PC-9 (cell line): ENCODE data around the gene GAL3ST3. TPM values are rescaled to one million over a fixed set of nuclear protein-coding genes. Genes with fewer than 3 reads are reported as not detected.
A peak's percentile ranks its signal among the peaks of the same experiment; 100 is the strongest.

Experiments used
- BruUV-seq: library from RNA; stranded (reverse); fragments of 400-500 nt; replicated peaks from 2 replicates; lab custom pipeline; 2021; lab: Mats Ljungman, UMichigan
- CTCF ChIA-PET: fragments of 300-600 bp; sonication (Branson Sonifier 250); formaldehyde crosslinking; loops from one replicate; lab custom pipeline; 2022; ENCODE audit warnings: antibody characterized with exemption; lab: Charles Lee
- POLR2A ChIA-PET: fragments of 300-600 bp; sonication (Branson Sonifier 250); formaldehyde crosslinking; loops from one replicate; lab custom pipeline; 2022; ENCODE audit warnings: antibody characterized with exemption; ENCODE audit not compliant: unreplicated experiment; lab: Charles Lee
- DNase-seq, 2 experiments: peaks; one replicate each; pipeline versions ENCODE4 v3.0.0 to v3.0.0-alpha.2; 2015 to 2022; ENCODE audit warnings: mixed read lengths in 1 of 2
- H2AFZ ChIP-seq: fragments of 200-600 bp; sonication (generic); 2 replicates; pipeline ENCODE4 v1.8.1; 2017; ENCODE audit warnings: antibody characterized with exemption
- H3F3A ChIP-seq: fragments of 200-600 bp; sonication (generic); 2 replicates; pipeline ENCODE4 v1.8.1; 2017; ENCODE audit warnings: antibody characterized with exemption, mild to moderate bottlenecking, low read depth; ENCODE audit not compliant: insufficient read depth
- H3K27ac ChIP-seq: fragments of 200-600 bp; sonication (generic); 2 replicates; pipeline ENCODE4 v1.6.1; 2016; ENCODE audit warnings: mixed run types
- H3K27me3 ChIP-seq: fragments of 200-600 bp; sonication (generic); 2 replicates; pipeline ENCODE4 v1.6.1; 2016; ENCODE audit warnings: low read depth, mixed run types; ENCODE audit not compliant: insufficient read depth
- H3K36me3 ChIP-seq: fragments of 200-600 bp; sonication (generic); 2 replicates; pipeline ENCODE4 v1.6.1; 2016; ENCODE audit warnings: low read depth, mixed run types
- H3K4me1 ChIP-seq: fragments of 200-600 bp; sonication (generic); replicated peaks from 2 replicates; pipeline ENCODE4 v1.6.1; 2016; ENCODE audit warnings: mixed run types; ENCODE audit not compliant: insufficient read depth
- H3K4me2 ChIP-seq: fragments of 200-600 bp; sonication (generic); 2 replicates; pipeline ENCODE4 v1.6.1; 2017; ENCODE audit warnings: mixed run types
- H3K4me3 ChIP-seq: fragments of 200-600 bp; sonication (generic); 2 replicates; pipeline ENCODE4 v1.6.1; 2016; ENCODE audit warnings: mixed run types
- H3K79me2 ChIP-seq: fragments of 200-600 bp; sonication (generic); 2 replicates; pipeline ENCODE4 v1.6.1; 2017; ENCODE audit warnings: low read depth, mixed run types
- H3K9me2 ChIP-seq: fragments of 200-600 bp; sonication (generic); 2 replicates; pipeline ENCODE4 v1.8.1; 2017; ENCODE audit warnings: mild to moderate bottlenecking; ENCODE audit not compliant: insufficient read depth
- H3K9me3 ChIP-seq: fragments of 200-600 bp; sonication (generic); 2 replicates; pipeline ENCODE4 v1.8.1; 2016; ENCODE audit warnings: low read depth; ENCODE audit not compliant: insufficient read depth
- H4K20me1 ChIP-seq: fragments of 200-600 bp; sonication (generic); 2 replicates; pipeline ENCODE4 v1.8.1; 2017; ENCODE audit not compliant: insufficient read depth
- EZH2 ChIP-seq: fragments of 200-600 bp; sonication (generic); IDR thresholded peaks from 2 replicates; pipeline ENCODE4 v1.8.0; 2017; ENCODE audit warnings: antibody characterized with exemption, low read depth
- intact Hi-C: fragments of 100-400 bp; cut with micrococcal nuclease; formaldehyde crosslinking; loops from one replicate; pipeline ENCODE4 v1.10.0; 2022; ENCODE audit not compliant: unreplicated experiment
- total RNA-seq: library from RNA; stranded (reverse); gene quantifications from 2 replicates; pipeline ENCODE4 v1.2.3, GENCODE V29; 2021
- TF ChIP-seq, protein P1 (sequence below): fragments of 200-600 bp; sonication (generic); conservative IDR thresholded peaks from 2 replicates; pipeline ENCODE4 v1.6.1; 2017; ENCODE audit warnings: mixed run types, antibody characterized with exemption, mild to moderate bottlenecking, moderate library complexity

Gene GAL3ST3
- total RNA-seq, 1 experiment from 2014 or later: not detected

DNA sequence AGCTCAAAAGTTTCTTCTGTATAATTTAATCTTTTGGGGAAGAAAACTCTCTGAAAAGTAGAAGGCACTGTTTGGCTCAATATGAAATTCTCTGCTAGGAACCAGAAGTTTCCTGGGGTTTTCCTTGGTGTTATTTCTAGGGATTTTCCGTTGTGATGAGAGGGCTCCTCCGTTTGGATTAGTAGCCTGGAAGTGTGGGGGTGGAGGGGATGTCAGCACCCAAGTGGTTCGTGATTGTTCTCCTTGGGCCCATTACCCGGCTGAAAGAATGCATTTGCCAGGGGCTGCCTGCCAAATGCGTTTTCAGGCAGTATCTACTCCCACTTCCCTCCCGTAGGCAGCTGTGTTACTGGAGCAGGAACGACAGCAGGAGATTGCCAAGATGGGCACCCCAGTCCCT, 7.5 kb upstream of the GAL3ST3 start:
- H3K4me2 ChIP-seq: no peak overlapping the region
- H3K27ac ChIP-seq: no peak overlapping the region
- no peak for DNase-seq
- H3K9me2 ChIP-seq: no peaks in the 10 kb centered on the region
- peaks cover 33% of the 10 kb centered on the region for H3F3A ChIP-seq
- peaks cover 38% of the 10 kb centered on the region for H3K79me2 ChIP-seq
- H3K4me3 ChIP-seq: no peak overlapping the region
- ChIA-PET POLR2A (interaction anchor here (0.7 kb wide), 1 partner anchor 40 kb away, joined by 4 read pairs; no protein-coding TSS in a partner anchor), CTCF (interaction anchor here (0.6 kb wide), 2 partner anchors 354 to 507 kb away, joined by 6 to 7 read pairs; no protein-coding TSS in a partner anchor)
- H2AFZ ChIP-seq: no peak overlapping the region
- peaks cover 11% of the 10 kb centered on the region; the same call in 1 of the 2 replicates for H4K20me1 ChIP-seq
- no peak for TF ChIP-seq EZH2
- TF ChIP-seq, protein P1, sequence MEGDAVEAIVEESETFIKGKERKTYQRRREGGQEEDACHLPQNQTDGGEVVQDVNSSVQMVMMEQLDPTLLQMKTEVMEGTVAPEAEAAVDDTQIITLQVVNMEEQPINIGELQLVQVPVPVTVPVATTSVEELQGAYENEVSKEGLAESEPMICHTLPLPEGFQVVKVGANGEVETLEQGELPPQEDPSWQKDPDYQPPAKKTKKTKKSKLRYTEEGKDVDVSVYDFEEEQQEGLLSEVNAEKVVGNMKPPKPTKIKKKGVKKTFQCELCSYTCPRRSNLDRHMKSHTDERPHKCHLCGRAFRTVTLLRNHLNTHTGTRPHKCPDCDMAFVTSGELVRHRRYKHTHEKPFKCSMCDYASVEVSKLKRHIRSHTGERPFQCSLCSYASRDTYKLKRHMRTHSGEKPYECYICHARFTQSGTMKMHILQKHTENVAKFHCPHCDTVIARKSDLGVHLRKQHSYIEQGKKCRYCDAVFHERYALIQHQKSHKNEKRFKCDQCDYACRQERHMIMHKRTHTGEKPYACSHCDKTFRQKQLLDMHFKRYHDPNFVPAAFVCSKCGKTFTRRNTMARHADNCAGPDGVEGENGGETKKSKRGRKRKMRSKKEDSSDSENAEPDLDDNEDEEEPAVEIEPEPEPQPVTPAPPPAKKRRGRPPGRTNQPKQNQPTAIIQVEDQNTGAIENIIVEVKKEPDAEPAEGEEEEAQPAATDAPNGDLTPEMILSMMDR: no peak
- no TSS peak for BruUV-seq
- intact Hi-C loops: no loop called here
- H3K36me3 ChIP-seq: peaks cover 65% of the 10 kb centered on the region
- no peaks in the 10 kb centered on the region for H3K9me3 ChIP-seq
- peaks cover 10% of the 10 kb centered on the region for H3K4me1 ChIP-seq
- H3K27me3 ChIP-seq: no peaks in the 10 kb centered on the region

DNA sequence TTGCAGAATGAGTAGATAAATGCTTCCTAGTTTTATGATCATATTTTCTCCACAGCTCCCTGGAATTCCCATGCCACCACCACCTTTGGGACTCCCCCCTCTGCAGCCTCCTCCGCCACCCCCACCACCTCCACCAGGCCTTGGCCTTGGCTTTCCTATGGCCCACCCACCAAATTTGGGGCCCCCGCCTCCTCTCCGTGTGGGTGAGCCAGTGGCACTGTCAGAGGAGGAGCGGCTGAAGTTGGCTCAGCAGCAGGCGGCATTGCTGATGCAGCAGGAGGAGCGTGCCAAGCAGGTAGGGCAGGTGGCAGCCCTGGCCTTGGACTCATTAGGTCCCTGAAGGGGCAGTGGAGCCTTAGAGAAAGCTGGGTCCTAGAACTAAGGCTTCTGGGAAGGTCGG, 6.1 kb upstream of the GAL3ST3 start:
- H4K20me1 ChIP-seq: peaks cover 11% of the 10 kb centered on the region; the same call in 1 of the 2 replicates
- no peaks in the 10 kb centered on the region for H3K9me3 ChIP-seq
- peaks cover 38% of the 10 kb centered on the region for H3K79me2 ChIP-seq
- H3K27ac ChIP-seq: no peak overlapping the region
- H3K36me3 ChIP-seq: peaks cover 51% of the 10 kb centered on the region
- intact Hi-C loops: no loop called here
- TF ChIP-seq EZH2: no peak
- TF ChIP-seq, protein P1: no peak
- BruUV-seq: no TSS peak
- no peaks in the 10 kb centered on the region for H3K27me3 ChIP-seq
- no peak overlapping the region for H3K4me3 ChIP-seq
- no peaks in the 10 kb centered on the region for H3K9me2 ChIP-seq
- ChIA-PET POLR2A (no interaction called here), CTCF (no interaction called here)
- peaks cover 20% of the 10 kb centered on the region for H3K4me1 ChIP-seq
- H3K4me2 ChIP-seq: no peak overlapping the region
- H3F3A ChIP-seq: peaks cover 34% of the 10 kb centered on the region
- H2AFZ ChIP-seq: no peak overlapping the region
- DNase-seq: no peak

DNA sequence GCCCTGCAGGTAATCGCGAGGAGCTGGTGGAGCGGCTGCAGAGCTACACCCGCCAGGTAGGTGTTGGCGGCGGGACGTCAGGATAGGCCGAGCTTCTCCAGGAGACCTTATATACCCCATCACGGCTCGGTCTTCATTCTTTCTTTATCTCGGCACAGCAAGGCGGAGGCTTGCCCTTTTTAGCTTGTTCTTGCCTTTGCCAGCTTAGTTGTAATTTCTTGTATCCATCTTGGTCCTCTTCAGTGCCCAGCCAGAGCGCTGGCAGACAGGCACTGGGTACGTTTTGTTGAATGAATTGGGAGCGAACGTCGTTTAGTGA, 3.7 kb upstream of the GAL3ST3 start:
- H3K4me1 ChIP-seq: peaks cover 20% of the 10 kb centered on the region
- H3K27ac ChIP-seq: peak overlapping the region; percentile 50
- TF ChIP-seq, protein P1: no peak
- no peak for TF ChIP-seq EZH2
- H3K36me3 ChIP-seq: peaks cover 32% of the 10 kb centered on the region
- H2AFZ ChIP-seq: peak overlapping the region; percentile 97
- H3K27me3 ChIP-seq: no peaks in the 10 kb centered on the region
- intact Hi-C loops: loop anchor here (2.0 to 5.0 kb wide), 3 partner anchors 40 to 480 kb away; partner anchors contain the start of genes BANF1, CST6, EIF1AD and FAM89B
- H3K4me3 ChIP-seq: peak overlapping the region; percentile 99
- peaks cover 38% of the 10 kb centered on the region for H3K79me2 ChIP-seq
- peaks cover 11% of the 10 kb centered on the region; the same call in 1 of the 2 replicates for H4K20me1 ChIP-seq
- peak overlapping the region; percentile 77 for H3K4me2 ChIP-seq
- no TSS peak for BruUV-seq
- H3K9me3 ChIP-seq: no peaks in the 10 kb centered on the region
- H3K9me2 ChIP-seq: no peaks in the 10 kb centered on the region
- no peak for DNase-seq
- ChIA-PET CTCF (no interaction called here), POLR2A (interaction anchor here (0.6 kb wide), 4 partner anchors 13 to 203 kb away, joined by 3 to 23 read pairs (median 13); no protein-coding TSS in a partner anchor)
- H3F3A ChIP-seq: peaks cover 35% of the 10 kb centered on the region
